GM10248 (cell line): ENCODE results near the gene SRMS.

ENCODE experiments used
- CTCF ChIA-PET: fragments of 300-600 bp; sonication (Branson Sonifier 250); formaldehyde crosslinking; extraction: SDS; loops from one replicate; lab custom pipeline; 2021; ENCODE audit warnings: antibody characterized with exemption; lab: Yijun Ruan, JAX
- POLR2A ChIA-PET: fragments of 350-650 bp; sonication (Branson Sonifier 250); formaldehyde crosslinking; extraction: SDS; loops from one replicate; lab custom pipeline; 2020; ENCODE audit warnings: antibody characterized with exemption; lab: Yijun Ruan, JAX
- DNase-seq: peaks from one replicate; pipeline ENCODE4 v3.0.0; 2012; ENCODE audit errors: extremely low spot score
- TF ChIP-seq, protein P1 (sequence below): IDR thresholded peaks from 2 replicates; pipeline ENCODE4 v1.5.1; 2012; ENCODE audit warnings: mild to moderate bottlenecking, low read depth; ENCODE audit errors: extremely low read depth, missing control alignments, control extremely low read depth

SRMS gene

DNA sequence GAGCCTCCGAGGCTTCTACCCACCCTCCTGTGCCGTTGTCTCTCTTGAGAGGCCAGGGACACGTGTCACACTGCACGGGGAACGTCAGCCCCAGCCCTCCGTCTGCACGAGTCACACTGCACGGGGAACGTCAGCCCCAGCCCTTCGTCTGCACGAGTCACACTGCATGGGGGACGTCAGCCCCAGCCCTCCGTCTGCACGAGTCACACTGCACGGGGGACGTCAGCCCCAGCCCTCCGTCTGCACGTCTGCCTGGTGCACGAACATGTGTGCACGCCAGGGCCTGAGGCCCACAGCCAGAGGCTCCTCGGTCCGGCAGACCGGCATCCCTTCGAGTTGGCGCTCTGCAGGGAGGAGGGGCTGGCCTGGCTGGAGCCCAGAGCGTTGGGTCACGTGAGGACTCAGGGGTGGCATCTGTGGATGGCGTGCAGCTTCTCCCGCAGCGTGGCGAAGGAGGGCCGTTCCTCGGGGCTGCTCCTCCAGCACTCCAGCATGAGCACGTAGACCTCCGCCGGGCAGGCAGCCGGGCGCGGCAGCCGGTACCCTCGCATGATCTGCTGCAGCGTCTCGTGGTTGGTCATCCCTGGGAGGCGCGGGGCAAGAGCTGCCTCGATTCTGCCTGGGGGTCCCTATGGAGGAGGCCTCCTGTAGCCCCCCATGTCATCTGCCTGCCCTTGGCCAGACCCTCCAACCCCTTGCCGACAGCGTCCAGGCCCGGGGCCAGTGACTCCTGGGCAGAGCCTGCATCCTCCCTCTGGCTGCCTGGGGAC is 6.9 kb downstream of the SRMS start:
- ChIA-PET CTCF (interaction anchor here (1.0 to 3.6 kb wide), 4 partner anchors 12 to 434 kb away, joined by 3 to 17 read pairs (median 4); no protein-coding TSS in a partner anchor), POLR2A (no interaction called here)
- no peak for DNase-seq
- TF ChIP-seq, protein P1, sequence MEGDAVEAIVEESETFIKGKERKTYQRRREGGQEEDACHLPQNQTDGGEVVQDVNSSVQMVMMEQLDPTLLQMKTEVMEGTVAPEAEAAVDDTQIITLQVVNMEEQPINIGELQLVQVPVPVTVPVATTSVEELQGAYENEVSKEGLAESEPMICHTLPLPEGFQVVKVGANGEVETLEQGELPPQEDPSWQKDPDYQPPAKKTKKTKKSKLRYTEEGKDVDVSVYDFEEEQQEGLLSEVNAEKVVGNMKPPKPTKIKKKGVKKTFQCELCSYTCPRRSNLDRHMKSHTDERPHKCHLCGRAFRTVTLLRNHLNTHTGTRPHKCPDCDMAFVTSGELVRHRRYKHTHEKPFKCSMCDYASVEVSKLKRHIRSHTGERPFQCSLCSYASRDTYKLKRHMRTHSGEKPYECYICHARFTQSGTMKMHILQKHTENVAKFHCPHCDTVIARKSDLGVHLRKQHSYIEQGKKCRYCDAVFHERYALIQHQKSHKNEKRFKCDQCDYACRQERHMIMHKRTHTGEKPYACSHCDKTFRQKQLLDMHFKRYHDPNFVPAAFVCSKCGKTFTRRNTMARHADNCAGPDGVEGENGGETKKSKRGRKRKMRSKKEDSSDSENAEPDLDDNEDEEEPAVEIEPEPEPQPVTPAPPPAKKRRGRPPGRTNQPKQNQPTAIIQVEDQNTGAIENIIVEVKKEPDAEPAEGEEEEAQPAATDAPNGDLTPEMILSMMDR: no peak

DNA sequence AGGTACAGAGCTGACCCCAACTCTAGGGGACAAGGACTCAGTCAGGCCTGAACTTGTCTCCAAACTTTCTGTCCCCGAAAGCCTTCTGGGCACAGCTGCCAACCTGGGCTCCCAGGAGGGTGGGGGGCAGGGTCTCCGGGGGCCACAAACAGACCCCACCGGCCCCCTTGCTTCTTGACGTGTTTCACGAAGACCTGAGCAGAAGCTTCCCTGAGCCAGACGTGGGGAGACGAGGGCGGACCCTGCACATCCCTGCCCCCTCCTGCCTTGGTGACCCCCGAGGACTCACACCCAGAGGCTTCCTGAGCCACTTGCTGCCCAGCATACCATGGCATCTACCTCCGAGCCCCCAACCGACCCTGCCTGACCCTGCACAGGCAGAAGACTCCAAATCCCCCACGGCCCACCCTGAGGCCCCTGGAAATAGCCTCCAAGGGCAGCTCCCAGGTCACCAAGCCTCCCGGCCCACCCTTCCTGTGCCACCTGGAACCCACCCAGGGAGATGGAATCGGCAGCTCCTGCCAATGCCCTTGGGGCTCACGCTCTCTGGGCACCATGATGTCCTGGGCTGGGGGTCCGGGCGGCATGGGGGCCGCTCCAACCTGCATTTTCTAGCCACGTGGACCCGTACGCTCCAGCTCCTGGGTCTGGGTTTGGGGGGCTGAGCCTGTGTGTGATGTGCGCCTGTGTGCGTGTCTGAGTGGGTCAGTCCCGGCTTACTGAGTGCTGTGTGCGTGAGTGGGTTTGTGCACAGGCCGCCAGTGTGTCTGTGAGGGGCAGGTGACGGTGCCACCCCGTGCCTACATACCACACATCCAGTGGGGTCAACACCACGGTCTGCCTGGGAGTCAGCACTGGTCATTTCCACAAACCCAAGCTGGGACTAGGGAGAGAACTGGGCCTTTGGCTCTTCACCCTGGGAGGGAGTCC is 7.8 kb downstream of the SRMS start:
- TF ChIP-seq, protein P1: no peak
- POLR2A ChIA-PET: no interaction called here
- CTCF ChIA-PET: interaction anchor here (0.8 to 4.2 kb wide), 14 partner anchors 11 to 521 kb away, joined by 3 to 35 read pairs (median 5); partner anchors contain the start of genes PPDPF and TPD52L2
- DNase-seq: no peak

DNA sequence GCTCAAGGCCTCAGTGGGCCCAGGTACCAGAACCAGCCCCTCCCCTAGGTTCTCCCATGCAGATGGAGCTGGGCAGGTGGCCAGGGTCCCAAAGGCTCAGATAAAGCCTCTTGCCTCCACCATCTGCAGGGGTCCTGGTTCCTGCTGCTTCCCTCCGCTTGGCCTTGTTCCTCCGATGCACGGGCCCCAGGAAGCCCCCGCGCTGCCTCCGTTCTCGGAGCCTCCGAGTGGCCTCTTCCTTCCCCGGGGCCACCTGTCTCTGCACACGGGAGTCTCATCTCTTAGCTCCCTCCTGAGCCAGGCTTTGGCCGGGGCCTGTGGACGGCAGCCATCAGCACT is 8.5 kb downstream of the SRMS start:
- TF ChIP-seq, protein P1: no peak
- CTCF ChIA-PET: interaction anchor here (0.8 to 4.2 kb wide), 17 partner anchors 11 to 521 kb away, joined by 3 to 35 read pairs (median 8); partner anchors contain the start of genes HELZ2, PPDPF, SAMD10 and TPD52L2
- DNase-seq: no peak
- POLR2A ChIA-PET: no interaction called here

DNA sequence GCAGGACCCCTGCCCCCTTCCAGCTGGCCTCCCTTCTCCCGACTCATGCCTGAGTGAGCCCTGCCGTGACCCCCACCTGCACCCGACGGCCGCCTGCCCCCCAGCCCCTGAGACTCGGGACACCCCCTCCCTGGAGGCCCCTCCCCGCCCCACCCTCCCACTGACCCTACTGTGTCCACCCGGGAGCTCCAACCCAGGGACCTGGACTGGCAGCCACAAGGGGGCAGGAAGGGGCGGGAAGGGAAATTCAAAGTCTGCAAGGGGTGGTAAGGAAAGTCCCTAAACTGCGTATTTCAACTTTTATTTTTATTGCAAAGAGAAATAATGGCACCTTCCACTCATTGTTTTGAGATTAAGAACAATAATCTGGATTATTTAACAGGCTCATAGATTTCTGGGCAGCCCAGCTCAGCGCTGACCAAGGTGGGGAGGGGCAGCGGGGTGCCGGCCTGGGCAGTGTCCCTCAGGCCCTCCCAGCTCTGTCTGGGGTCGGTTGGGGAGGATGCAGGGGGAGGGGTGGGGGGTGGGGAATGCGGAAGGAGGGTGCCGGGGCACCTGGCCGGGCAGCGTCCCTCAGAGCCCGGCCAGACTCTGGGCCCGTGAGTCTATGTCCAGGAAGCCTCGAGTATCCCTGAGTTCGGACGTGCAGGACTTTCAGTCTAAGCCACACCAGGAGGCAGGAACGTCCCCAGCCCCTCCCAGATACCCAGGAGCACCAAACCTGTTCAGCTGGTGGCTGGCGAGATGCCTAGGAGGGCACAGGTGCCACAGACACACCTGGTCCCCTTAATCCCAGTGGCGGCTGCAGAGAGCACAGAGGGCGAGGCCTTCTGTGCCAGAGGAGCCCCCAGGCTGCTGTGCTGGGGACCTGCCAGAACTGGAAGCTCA is 9.1 kb downstream of the SRMS start:
- ChIA-PET CTCF (interaction anchor here (0.8 to 4.2 kb wide), 44 partner anchors 8 to 581 kb away, joined by 3 to 35 read pairs (median 4); partner anchors contain the start of genes HELZ2, PPDPF, SAMD10 and SRMS), POLR2A (interaction anchor here (0.5 to 1.4 kb wide), 2 partner anchors 18 to 103 kb away, joined by 4 to 5 read pairs; no protein-coding TSS in a partner anchor)
- TF ChIP-seq, protein P1: peak; percentile 37
- peak; percentile 55 for DNase-seq

DNA sequence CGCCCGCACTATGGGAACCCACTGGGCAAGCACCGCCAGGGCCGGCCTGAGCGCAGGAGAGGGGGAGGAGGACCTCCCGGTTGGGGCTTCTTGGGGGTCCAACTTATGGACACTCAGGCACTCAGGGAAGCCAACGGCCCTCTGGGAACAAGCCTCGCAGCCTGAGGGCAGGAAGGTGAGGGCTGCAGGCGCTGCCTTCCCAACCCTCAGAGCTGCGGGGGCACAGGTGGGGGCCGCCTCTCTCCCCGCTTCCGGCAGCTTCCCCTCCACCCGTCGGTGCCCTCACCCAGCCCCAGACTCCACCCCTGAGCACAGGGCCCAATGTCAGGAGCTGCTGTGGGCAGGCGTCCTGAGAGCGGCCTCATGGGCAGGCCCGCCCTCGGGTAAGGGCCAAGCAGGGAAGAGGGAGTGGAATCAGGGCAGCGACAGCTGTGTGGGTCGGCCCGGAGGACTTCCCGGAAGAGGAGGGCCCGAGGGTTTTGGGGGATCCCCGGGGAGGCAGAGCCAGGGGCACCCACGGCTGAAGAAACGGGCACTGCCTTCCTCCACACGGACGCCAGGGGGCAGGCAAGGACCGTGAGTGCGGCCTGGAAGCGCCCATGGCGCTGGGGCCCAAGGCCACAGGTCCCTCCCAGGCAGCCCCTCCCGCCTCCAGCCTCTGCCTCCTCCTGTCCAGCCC is 9.9 kb downstream of the SRMS start:
- POLR2A ChIA-PET: interaction anchor here (0.5 to 1.4 kb wide), 3 partner anchors 16 to 104 kb away, joined by 3 to 5 read pairs (median 4); no protein-coding TSS in a partner anchor
- peak; percentile 99 for DNase-seq
- TF ChIP-seq, protein P1: peak; percentile 98
- CTCF ChIA-PET: interaction anchor here (0.6 to 4.2 kb wide), 59 partner anchors 9 to 582 kb away, joined by 3 to 35 read pairs (median 4); partner anchors contain the start of genes ABHD16B, ARFRP1, FNDC11 and HELZ2
